HG02840 (cell line): Measurements from ENCODE around the gene SCN4B.

Source experiments
- ATAC-seq: cut with Tn5 transposase; IDR thresholded peaks from one replicate; pipeline ENCODE4 v1.9.1; 2021; ENCODE audit warnings: mild to moderate bottlenecking, moderate library complexity, moderate number of reproducible peaks; ENCODE audit not compliant: unreplicated experiment, low FRiP score

The SCN4B gene

DNA sequence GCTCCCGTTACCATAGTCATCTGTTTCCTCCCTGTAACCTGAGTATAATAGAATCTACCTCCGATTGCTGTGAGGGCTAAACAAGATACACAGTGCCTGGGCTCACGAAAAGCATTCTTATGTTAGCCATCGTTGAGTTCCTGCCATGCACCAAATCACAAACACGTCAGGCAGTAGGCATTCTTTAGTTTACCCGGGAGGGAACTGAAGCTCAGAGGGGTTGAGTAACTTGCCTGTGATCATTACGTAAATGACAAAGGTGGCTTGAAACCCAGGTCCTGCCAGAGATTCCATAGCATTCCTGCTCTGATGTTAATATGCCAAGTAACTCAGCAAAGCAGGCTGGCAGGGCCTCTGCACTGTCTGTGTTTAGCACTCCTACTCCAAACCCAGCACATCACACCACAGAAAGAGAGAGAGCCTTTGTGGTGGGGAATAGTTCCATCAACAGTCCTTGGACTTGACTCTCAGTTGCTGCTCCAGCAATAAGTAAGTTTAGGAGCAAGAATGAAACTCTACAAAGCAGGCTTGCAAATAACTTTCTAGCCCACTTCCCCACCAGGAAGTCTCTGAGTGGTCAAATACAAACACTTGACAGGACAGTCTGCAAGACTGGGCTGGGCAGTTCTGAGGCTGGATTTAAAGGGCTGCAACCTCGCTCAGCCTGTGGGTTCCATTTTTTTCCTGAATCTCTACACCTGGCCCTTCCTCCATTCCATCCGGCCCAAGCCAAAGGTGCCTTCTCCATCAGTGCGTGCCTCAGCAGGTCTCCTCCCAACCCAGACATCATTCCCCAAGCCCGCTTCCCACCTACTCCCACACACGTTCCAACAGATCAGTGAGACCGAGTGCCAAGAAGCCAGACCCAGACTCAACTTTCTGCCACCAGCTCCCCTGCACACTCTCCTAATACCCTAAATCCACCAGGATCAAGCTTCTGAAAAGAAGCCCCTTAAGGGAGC is 22.7 kb upstream of the SCN4B start:
- ATAC-seq = no peak

DNA sequence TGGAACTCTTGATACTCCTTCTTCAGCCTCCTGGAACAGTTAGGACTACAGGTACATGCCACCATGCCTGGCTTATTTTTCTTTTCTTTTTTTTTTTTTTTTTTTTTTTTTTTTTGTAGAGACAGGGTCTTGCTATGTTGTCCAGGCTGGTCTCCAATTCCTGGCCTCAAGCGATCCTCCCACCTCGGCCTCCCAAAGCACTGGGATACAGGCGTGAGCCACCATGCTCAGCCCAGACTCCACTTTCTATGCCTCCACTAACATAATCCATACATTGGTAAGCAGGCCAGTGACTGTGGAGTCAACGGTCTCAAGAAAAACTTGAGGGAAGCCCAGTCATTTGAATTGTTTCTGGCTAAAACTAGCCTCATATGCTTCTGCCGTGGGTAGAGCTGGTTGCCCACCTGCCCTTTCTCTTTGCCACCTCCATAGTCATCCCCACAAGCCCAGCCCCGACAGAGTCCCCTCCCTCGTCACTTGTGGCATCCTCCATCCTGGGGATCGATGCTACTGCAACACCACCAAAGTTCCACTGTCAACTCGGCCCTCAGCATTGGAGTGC is 21.5 kb upstream of the SCN4B start:
- no peak for ATAC-seq

DNA sequence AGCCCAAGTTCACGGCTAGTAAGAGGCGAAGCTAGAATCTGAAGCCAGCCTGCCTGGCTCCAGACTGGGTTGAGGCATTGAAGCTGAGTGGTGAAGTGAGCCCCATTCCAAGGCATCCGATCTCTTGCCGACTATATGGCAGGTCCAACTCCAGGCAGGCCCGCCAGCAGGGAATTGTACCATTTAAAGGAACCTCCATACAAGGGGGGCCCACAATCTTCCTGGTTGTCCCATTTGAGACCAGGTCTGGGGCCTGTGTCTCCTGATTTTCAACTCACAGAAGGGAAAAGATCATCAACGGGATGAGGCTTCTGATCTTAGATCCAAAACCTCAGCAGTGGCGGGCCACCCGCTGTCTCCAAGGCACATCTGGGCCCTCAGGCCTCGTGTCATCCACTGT is 19.7 kb upstream of the SCN4B start:
- ATAC-seq = no peak

DNA sequence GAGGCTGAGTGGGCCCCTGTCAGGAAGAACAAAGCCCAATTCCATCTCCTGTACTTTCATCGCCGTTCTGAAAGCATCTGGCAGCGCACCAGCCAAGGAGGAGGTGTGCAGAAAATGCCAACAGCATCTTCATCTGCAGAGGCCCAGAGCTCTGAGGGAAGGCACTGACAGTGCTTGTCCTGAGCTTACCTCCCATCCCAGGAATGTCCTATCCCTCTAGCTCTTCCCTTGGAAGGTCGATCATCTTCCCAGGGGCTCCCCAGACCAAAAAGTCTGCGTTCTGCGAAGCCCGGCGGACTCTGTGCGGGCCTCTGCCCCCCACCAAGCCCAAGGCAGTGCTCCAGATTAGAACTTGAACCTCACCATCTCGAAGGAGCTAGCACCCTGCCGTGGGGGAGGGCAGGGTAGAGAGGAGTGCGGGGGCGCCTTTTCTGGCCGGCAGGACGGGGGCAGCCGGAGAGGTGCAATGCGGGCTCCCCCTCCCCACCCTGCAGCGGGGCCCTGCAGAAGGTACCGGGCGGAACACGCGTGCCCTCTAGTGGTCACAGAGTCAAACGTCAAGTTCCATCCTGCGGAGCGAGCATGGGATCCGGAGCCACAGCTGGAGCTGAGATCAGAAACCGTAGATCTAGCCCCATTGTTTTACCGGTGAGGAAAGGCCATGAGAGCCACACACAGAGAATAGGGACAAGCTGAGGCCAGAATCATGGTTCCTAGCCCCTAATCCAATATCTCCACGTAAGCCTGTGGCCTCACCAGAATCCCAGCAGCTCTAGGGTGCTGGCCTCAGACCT is 18.8 kb upstream of the SCN4B start:
- no peak for ATAC-seq

DNA sequence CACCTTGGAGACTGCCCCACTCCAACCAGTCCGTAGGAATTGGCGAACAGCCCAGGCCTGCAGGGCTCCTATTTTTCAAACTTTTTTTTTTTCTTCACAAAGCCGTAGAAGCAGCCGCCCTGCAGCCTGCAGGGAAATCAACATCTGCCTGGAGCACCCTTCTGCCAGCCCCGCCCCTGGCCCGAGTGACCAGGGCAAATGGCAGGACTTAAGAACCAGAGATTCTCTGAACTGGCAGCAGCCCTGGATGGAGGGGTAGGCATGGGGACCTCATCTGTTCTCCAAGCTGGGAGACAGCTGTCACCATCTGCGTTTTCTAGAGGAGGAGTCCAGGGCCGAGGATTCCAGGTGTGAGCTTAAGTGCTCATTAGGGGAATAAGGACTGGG is 18.3 kb upstream of the SCN4B start:
- ATAC-seq = no peak

DNA sequence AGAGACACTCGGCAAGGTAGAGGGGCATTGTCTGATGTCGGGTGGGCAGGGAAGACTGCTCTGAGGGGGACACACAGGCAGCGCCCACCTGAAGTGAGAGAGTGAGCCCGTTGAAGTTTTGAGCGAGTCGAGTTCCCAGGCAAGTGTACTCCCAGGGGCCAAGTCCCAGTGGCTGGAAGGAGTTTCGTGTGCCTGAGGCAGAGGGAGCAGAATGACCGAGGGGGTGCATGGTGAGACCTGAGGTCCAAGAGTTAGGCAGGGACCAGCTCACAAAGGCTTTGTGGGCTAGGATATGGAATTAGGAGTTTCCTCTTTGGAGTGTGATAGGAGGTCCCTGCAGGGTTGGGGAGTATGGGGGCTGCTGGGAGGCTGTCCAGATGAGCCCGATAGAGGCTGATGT is 17.6 kb upstream of the SCN4B start:
- ATAC-seq = no peak

DNA sequence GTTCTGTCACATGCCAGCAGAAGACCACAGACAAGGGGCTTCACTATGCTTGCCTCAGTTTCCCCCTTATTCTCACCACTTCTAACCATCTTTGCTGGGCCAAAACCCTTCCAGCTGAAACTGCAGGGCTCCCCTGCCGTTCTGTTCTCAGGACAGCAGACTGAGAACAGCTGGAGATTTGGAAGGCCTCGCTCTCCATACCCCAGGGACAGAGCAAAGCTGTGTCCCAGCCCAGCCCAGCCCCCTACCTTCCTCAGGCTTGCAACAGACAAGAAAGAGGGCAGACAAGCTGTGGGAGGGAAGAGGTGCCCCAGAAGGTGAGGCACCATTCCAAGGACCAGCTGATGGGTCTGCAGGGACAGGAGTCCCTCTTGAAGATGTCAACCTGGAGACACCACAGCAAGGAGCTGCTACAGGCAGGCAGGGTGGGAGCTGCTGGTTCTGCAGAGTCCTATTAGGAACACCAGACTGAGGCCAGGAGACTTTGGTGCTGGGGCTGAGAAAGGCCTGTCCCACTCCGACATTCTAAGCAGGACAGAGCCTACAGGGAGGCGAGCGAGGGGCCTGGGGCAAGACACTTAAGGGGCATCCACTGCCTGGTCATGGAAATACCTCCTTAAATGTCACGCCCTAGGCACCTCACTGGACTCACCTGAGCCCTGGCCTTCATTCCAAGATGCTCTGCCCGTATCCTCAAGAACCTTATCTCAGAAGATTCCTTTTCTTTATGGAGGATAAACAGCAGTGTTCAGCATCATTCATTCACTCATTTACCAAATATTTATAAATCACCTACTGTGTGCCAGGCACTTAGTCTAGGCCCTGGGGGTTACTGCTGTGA is 16.9 kb upstream of the SCN4B start:
- no peak for ATAC-seq

DNA sequence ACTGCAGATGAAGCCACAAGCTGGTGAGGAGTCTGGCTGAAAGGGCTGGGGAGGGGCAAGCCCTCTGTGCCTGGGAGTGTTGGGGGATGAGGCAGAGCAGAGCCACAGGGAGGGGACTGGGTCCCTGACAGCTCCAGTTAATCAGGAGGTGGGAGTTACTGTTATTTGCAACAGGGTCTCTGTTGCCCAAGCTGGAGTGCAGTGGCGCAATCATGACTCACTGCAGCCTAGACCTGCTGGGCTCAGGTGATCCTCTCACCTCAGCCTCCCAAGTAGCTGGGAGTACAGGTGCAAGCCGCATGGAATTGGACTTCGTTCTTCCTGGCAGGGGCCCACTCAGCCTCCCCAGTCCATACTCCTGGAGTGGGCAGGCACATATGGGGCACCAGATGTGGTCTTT is 16.1 kb upstream of the SCN4B start:
- no peak for ATAC-seq

DNA sequence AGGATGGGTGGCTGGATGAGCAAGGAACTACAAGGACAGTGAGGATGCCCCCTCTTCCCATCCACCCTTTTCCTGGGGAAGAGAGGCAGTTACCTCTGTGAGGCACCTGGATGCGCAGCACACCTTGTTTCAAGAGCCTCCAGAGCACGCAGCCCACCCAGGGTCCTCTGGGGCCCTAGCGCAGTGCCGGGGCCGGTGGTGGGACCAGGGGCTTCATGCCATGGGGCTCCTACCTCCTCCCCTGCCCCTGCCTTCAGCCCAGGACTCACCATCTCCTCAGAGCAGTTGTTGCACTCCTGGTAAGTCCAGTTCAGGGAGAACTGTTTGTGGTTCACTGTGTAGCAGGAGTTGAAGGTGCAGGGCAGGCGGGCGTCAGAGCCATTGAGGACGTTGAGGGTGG is 15.7 kb upstream of the SCN4B start:
- no peak for ATAC-seq

DNA sequence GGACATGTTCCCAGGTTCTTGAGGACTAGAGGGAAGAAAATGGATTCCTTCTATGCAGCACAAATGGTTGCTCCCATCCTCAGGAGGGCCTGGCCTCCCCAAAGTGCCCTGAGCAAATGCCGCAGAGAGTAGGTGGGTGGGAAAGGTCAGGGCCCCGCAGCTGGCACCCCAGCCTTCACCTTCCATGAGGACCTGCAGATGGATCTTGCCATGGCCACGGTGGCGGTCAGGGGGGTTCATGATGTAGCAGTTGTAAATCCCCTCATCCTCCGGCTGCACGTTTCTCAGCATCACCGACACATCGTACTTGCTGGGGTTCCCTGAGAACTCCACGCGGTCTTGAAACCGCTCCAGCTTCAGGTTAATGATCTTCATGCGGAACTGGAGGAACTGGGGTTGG is 15.3 kb upstream of the SCN4B start:
- ATAC-seq = no peak

DNA sequence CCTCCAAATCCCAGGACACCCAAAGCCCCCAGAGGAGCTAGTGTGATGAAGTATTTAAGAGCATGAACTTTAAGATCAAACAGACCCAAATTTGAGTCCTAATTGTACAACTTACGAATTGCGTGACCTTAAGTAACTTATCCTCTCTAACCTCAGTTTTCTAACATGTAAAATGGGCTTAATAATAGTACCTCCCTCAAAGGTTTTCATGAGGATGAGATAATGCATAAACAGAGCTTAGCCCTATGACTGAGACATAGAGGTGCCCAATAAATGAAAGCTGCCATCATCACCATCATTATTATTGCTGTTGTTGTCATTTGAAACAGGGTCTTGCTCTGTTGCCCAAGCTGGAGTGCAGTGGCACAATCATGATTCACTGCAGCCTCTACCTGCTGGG is 14.6 kb upstream of the SCN4B start:
- ATAC-seq = no peak

DNA sequence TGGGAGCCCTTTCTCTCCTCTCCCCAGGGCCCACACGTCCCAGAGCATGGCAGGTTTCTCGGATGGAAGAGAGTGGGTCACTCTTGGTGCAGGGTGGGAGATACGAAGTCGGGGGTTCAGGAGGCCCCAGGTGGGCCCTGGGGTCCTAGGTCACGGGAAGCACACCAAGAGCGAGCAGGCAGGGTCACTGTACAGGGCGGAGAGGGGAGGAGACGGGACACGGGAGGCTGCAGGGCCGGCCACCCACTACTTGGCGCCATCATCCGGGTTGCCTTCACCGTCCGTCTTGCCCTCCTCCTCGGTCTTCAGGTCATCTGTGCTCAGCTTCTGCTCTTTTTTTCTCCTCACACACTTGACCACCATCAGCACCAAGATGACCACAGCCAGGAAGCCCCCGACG is 14.0 kb upstream of the SCN4B start:
- ATAC-seq = no peak

DNA sequence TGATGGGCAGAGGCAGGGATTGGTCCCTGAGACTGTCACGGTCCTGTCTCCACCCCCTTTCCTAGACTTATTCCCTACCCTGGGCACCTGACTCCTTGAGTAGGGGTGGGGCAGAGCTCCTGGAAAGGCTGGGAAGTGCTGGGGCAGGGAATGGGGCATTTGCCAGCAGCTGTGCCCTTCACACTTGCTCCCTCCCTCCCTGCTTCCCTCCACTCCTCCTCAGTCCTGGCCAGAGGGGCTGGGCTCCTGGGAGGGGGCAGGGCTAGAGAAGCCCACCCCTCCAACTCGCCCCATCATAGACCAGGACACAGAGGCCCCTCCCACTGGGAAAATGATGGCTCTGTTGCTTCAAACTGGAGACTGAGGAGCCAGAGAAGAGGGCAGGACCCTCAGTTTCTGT is 12.3 kb upstream of the SCN4B start:
- ATAC-seq = no peak

DNA sequence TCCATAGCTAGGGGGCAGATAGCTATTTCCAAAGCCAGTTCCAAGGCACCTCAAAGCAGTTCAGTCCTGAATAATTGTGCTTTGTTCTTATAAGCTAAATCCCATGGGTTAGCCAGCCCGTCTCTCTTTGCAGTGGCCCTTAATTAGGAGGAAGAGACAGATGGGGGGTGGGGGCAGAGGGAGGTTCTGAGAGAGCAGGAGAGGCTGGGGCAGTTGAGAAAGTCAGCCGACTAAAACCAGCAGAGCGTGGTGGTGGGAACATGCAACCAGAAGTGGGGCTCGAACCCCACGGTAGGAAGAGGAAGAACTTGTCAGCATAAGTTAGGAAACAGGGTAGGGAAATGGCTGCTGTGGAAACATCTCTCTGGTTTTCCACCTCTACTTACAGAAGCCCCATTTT is 10.9 kb upstream of the SCN4B start:
- no peak for ATAC-seq

DNA sequence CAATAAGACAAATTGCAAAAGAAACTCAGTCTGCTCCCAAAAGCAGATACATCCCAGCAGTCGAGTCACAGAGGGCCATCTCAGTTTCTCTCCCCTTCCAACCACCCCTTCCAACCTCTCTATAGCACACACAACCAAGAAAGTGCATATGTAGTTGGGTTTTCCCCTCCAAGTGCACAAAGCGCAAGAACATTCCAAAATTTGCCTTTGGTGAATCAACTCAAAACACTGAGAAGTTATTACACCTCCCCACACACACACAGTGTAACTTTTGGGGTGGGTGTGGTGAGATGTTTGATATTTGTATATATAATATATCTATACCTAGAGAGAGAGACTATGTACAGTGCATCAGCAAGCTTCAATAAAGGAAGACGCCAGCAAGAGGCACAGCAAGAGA is 10.2 kb upstream of the SCN4B start:
- no peak for ATAC-seq

DNA sequence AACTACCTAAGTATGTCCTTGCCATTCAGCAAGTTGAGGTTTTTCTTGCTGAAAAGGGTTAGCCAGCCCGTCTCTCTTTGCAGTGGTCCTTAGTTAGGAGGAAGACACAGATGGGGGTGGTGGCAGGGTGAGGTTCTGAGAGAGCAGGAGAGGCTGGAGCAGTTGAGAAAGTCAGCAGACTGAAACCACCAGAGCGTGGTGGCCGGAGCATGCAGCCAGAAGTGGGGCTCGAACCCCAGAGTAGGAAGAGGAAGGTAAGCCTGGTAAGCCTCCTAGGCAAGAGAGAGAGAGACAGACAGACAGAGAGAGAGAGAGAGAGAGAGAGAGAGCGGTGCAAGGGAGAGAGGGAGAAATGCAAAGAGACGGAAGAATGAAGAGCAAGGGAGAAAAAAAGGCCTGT is 9.2 kb upstream of the SCN4B start:
- no peak for ATAC-seq

DNA sequence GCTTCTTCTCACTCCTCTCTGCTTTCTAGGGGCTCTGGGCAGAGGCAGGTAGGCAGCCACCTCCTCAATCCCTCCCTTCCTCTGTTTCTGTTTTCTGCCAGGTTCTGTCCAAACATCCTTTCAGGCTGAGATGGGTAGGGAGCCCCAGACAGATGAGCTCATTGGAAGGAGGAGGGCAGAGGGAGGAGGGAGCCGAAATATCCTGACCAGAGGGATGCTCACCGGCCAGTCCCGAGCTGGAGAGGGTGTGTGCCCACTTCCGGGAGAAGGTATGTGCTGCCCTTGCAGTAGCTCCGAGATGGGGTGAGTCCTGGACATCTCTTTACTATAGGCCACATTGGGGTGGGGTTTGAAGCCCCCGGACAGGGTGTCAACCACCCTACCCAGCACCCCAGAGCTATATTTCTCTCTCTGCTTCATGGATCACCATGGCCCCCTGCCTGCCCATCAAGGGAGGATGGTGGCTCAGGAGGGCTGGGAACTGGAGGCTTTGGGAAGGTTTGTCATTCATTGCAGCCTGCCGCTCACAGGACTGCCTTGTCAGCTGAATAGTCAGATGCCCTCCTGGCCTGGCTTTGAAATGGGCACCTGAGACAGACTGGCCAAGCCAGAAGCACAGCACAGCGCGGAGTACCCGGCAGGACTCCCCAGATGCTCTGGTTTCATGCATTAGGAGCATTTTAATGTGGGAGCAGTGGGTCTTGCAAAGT is 4.7 kb upstream of the SCN4B start:
- no peak for ATAC-seq

DNA sequence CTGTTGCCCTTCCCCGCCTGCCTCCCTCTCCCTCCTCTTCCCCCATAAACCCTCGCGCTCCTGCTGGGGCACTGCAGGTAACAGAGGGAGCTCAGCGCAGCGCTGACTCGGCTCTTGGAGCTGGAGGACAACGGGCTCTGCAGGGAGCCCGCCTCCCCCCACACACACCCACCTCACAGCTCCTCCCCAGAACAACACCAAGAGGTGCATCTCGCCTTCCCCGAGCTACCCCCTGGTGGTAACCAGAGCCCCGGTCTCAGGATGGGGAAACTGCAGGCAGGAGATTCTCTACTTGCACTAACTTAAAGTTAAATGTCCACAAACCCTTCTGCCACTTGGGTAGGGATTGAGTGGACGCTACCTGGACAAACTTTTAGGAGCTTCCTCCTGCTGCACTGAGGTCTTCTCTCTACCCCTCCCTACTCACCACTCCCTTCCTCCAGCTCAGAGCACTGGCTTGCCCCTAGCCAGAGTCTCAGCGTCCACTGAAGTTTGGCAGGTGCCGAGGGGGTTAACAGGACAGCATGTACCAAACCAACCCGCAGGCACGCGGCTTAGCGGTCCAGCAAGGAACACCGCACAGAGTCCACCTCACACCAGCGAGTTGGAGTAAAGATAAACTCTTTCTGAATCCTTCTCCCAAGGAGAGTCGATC is 4.0 kb upstream of the SCN4B start:
- no peak for ATAC-seq

DNA sequence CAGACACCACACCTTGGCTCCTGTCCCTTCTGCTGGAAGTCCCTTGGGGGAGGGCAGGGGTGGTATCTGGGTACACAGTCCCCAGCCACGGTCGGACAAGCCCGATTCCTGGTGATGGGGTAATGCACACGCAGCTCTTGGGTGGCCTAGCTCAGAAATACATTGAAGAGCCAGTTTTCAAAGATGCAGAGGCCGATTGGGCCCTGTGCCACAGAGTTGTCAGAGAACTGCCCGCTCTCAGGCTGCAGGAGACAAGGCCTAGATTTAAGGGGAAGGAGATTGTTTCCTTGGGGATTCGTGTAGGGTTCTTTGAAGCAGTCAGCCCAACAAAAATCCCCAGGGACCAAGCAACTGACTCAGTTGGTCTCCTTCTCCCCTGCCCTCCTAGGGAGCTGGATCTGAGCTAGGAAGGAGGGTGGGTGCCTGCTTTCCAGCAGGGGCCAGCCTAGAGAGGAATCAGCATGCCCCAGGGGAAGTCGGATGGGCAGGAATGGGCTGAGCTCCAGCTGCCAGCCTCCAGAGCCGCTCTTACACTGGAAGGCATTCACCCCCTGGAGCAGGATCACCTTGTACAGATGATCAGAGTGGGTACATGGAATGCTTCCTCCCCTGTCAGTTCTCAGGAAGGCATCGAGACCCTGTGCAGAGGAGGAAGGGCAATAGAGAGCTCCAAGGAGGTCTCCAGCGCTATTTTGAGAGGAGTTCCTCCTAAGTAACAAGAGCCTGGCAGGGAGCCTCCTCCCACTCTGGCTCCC is 3.3 kb upstream of the SCN4B start:
- no peak for ATAC-seq
